H1 (cell line): ENCODE data around the gene VDR. TPM values are rescaled to one million over a fixed set of nuclear protein-coding genes. Genes with fewer than 3 reads are reported as not detected.

Experiments
- CTCF ChIA-PET: fragments of 300-600 bp; sonication (Branson Sonifier 250); formaldehyde crosslinking; loops from one replicate; lab custom pipeline; 2021; ENCODE audit not compliant: partially characterized antibody; lab: Charles Lee
- POLR2A ChIA-PET: fragments of 300-600 bp; sonication (Branson Sonifier 250); formaldehyde crosslinking; loops from one replicate; lab custom pipeline; 2021; ENCODE audit warnings: inconsistent platforms; ENCODE audit not compliant: partially characterized antibody; lab: Charles Lee
- DNase-seq, 2 experiments: peaks; one replicate each; pipeline versions ENCODE4 v3.0.0 to v3.0.0-alpha.2; 2010 to 2022; ENCODE audit warnings: low spot score in 2 of 2, low read depth in 1 of 2, mixed read lengths in 1 of 2
- FAIRE-seq: peaks from 2 replicates; lab custom pipeline; 2011; peaks lifted over from hg19 to GRCh38; lab: Jason Lieb, UNC
- H2AFZ ChIP-seq: 2 replicates; pipeline ENCODE4 v1.8.1; 2012; ENCODE audit warnings: low read length, inconsistent platforms
- H2AK5ac ChIP-seq: 2 replicates; pipeline ENCODE4 v1.6.1; 2013; ENCODE audit warnings: low read depth, low read length
- H2BK120ac ChIP-seq: replicated peaks from 2 replicates; pipeline ENCODE3; 2013; ENCODE audit warnings: low read depth, low read length, inconsistent platforms
- H2BK12ac ChIP-seq: 2 replicates; pipeline ENCODE4 v1.6.1; 2013; ENCODE audit warnings: low read depth, low read length
- H2BK15ac ChIP-seq: 2 replicates; pipeline ENCODE4 v1.6.1; 2013; ENCODE audit warnings: low read length
- H2BK20ac ChIP-seq: 2 replicates; pipeline ENCODE4 v1.6.1; 2013; ENCODE audit warnings: low read length
- H2BK5ac ChIP-seq: 2 replicates; pipeline ENCODE4 v1.6.1; 2013; ENCODE audit warnings: low read depth, low read length
- H3K14ac ChIP-seq: 2 replicates; pipeline ENCODE4 v1.6.1; 2013; ENCODE audit warnings: inconsistent platforms; ENCODE audit not compliant: insufficient read length
- H3K18ac ChIP-seq: 2 replicates; pipeline ENCODE4 v1.6.1; 2013; ENCODE audit warnings: low read length; ENCODE audit errors: extremely low read depth
- H3K23ac ChIP-seq: 2 replicates; pipeline ENCODE4 v1.6.1; 2013; ENCODE audit warnings: inconsistent platforms; ENCODE audit not compliant: insufficient read length
- H3K23me2 ChIP-seq: 2 replicates; pipeline ENCODE4 v1.6.1; 2013; ENCODE audit warnings: low read depth, low read length
- H3K27ac ChIP-seq: 2 replicates; pipeline ENCODE4 v1.6.1; 2011; ENCODE audit warnings: low read depth, low read length, inconsistent platforms
- H3K27me3 ChIP-seq, 4 experiments: replicated peaks in 1 of 4; 1 replicate in 1 of 4; 2 replicates in 3 of 4; pipeline versions ENCODE4 v1.6.1 to v1.8.1; 2011 to 2013; ENCODE audit warnings: low read length in 3 of 4, mild to moderate bottlenecking in 3 of 4, inconsistent platforms in 2 of 4, mixed read lengths in 2 of 4, moderate library complexity in 1 of 4; ENCODE audit not compliant: control insufficient read depth in 3 of 4, insufficient read depth in 3 of 4; ENCODE audit errors: extremely low read depth in 1 of 4
- H3K36me3 ChIP-seq, 4 experiments: 2 replicates each; pipeline versions ENCODE4 v1.6.1 to v1.8.1; 2011 to 2013; ENCODE audit warnings: mild to moderate bottlenecking in 4 of 4, low read length in 3 of 4, moderate library complexity in 2 of 4, control low read depth in 1 of 4, inconsistent platforms in 1 of 4; ENCODE audit not compliant: insufficient read depth in 4 of 4, control insufficient read depth in 2 of 4
- H3K4ac ChIP-seq: replicated peaks from 2 replicates; pipeline ENCODE3; 2013; ENCODE audit warnings: low read length, low read depth, mixed read lengths, inconsistent platforms; ENCODE audit not compliant: insufficient read length
- H3K4me1 ChIP-seq, 4 experiments: replicated peaks in 1 of 4; 1 replicate in 1 of 4; 2 replicates in 3 of 4; pipeline versions ENCODE4 v1.6.1 to v1.8.1; 2011 to 2013; ENCODE audit warnings: low read length in 3 of 4, inconsistent platforms in 2 of 4, mixed read lengths in 1 of 4; ENCODE audit not compliant: insufficient read depth in 4 of 4, control insufficient read depth in 3 of 4
- H3K4me2 ChIP-seq, 2 experiments: 2 replicates each; pipeline versions ENCODE4 v1.6.1 to v1.8.1; 2011 to 2013; ENCODE audit warnings: low read depth in 2 of 2, low read length in 2 of 2, control low read depth in 1 of 2, inconsistent platforms in 1 of 2, mild to moderate bottlenecking in 1 of 2; ENCODE audit not compliant: insufficient read depth in 1 of 2
- H3K4me3 ChIP-seq, 4 experiments: fragments of 200-600, 300-600 bp in 1 of 4; sonication (generic), shearing (Covaris generic), sonication (Bioruptor Twin) in 1 of 4; 2 replicates each; pipeline versions ENCODE4 v1.5.1 to v1.8.1; 2011 to 2016; ENCODE audit warnings: low read length in 4 of 4, low read depth in 3 of 4, control low read depth in 2 of 4, inconsistent platforms in 2 of 4, mild to moderate bottlenecking in 2 of 4, mixed read lengths in 1 of 4, moderate library complexity in 1 of 4; ENCODE audit not compliant: insufficient read depth in 2 of 4; ENCODE audit errors: extremely low read depth in 1 of 4
- H3K56ac ChIP-seq: replicated peaks from 2 replicates; pipeline ENCODE3; 2013; ENCODE audit warnings: low read depth, mild to moderate bottlenecking, mixed read lengths, low read length, inconsistent platforms; ENCODE audit not compliant: insufficient read length
- H3K79me1 ChIP-seq: 2 replicates; pipeline ENCODE4 v1.6.1; 2013; ENCODE audit warnings: low read depth, low read length, control low read depth
- H3K79me2 ChIP-seq, 2 experiments: 2 replicates each; pipeline versions ENCODE4 v1.6.1 to v1.8.1; 2012 to 2013; ENCODE audit warnings: low read length in 2 of 2, mild to moderate bottlenecking in 2 of 2, inconsistent platforms in 1 of 2; ENCODE audit not compliant: insufficient read depth in 2 of 2, control insufficient read depth in 1 of 2
- H3K9ac ChIP-seq, 4 experiments: replicated peaks in 1 of 4; 1 replicate in 1 of 4; 2 replicates in 3 of 4; pipeline versions ENCODE4 v1.6.1 to v1.8.1; 2011 to 2013; ENCODE audit warnings: low read depth in 3 of 4, low read length in 3 of 4, control low read depth in 2 of 4, mild to moderate bottlenecking in 2 of 4, moderate library complexity in 2 of 4, inconsistent platforms in 1 of 4; ENCODE audit errors: extremely low read depth in 1 of 4
- H3K9me3 ChIP-seq, 2 experiments: 2 replicates each; pipeline versions ENCODE4 v1.6.1 to v1.8.1; 2012 to 2013; ENCODE audit warnings: mild to moderate bottlenecking in 2 of 2, moderate library complexity in 2 of 2, control low read depth in 1 of 2, inconsistent platforms in 1 of 2, low read depth in 1 of 2, low read length in 1 of 2, mixed read lengths in 1 of 2; ENCODE audit not compliant: insufficient read depth in 2 of 2
- H4K20me1 ChIP-seq, 2 experiments: replicated peaks in 1 of 2; 2 replicates each; pipeline versions ENCODE3 to v1.8.1; 2011 to 2013; ENCODE audit warnings: inconsistent platforms in 2 of 2, low read length in 2 of 2, mild to moderate bottlenecking in 1 of 2; ENCODE audit not compliant: insufficient read depth in 2 of 2, control insufficient read depth in 1 of 2
- H4K5ac ChIP-seq: 2 replicates; pipeline ENCODE4 v1.6.1; 2013; ENCODE audit warnings: low read length, low read depth, mixed read lengths, inconsistent platforms; ENCODE audit not compliant: insufficient read length
- H4K8ac ChIP-seq: 2 replicates; pipeline ENCODE4 v1.8.0; 2013; ENCODE audit warnings: mild to moderate bottlenecking, moderate library complexity, low read length, inconsistent platforms; ENCODE audit not compliant: insufficient read depth; ENCODE audit errors: extremely low read depth
- H4K91ac ChIP-seq: replicated peaks from 2 replicates; pipeline ENCODE3; 2013; ENCODE audit warnings: low read length, mixed read lengths, inconsistent platforms; ENCODE audit not compliant: insufficient read length
- CBX8 ChIP-seq: fragments of 300-800, 300-1000 bp; sonication (generic); IDR thresholded peaks from 2 replicates; pipeline ENCODE4 v1.7.1; 2016; ENCODE audit warnings: low read depth, low read length, borderline replicate concordance
- CEBPB ChIP-seq: IDR thresholded peaks from 2 replicates; pipeline ENCODE4 v1.6.1; 2012; ENCODE audit warnings: low read depth, low read length
- CHD2 ChIP-seq: IDR thresholded peaks from 2 replicates; pipeline ENCODE4 v1.6.1; 2012; ENCODE audit warnings: low read length, improper control_type of control experiment
- EZH2 ChIP-seq: fragments of 200-600 bp; sonication (generic); IDR thresholded peaks from 2 replicates; pipeline ENCODE4 v1.7.1; 2012; ENCODE audit warnings: low read depth, mild to moderate bottlenecking, moderate library complexity, low read length, inconsistent platforms; ENCODE audit not compliant: severe bottlenecking
- HDAC6 ChIP-seq: IDR thresholded peaks from one replicate; pipeline ENCODE4 v1.7.1; 2012; ENCODE audit warnings: low read depth, mild to moderate bottlenecking, inconsistent platforms, low read length, moderate library complexity
- YY1 ChIP-seq: IDR thresholded peaks from 2 replicates; pipeline ENCODE4 v1.6.1; 2011; ENCODE audit warnings: low read depth, mild to moderate bottlenecking, low read length
- WGBS, 2 experiments: shearing (Covaris generic) in 1 of 2; methylation state at CpG; one replicate each; pipeline versions ENCODE4 v1.1.6 to v1.1.7; 2013 to 2015; ENCODE audit warnings: low lambda C conversion rate in 2 of 2, mixed read lengths in 2 of 2, inconsistent platforms in 1 of 2, low coverage in 1 of 2, missing lambda C conversion rate in 1 of 2; ENCODE audit not compliant: insufficient replicate concordance in 2 of 2, insufficient coverage in 1 of 2, insufficient read length in 1 of 2; ENCODE audit errors: extremely low coverage in 1 of 2, missing lambda C conversion rate in 1 of 2; 5-methylcytosine and 5-hydroxymethylcytosine counted together
- polyA plus RNA-seq, 7 experiments: library from polyadenylated mRNA; depleted of rRNA in 3 of 7; stranded (reverse) in 5 of 7; unstranded in 2 of 7; fragments of >200 nt in 5 of 7; fragments of 200-250 nt in 2 of 7; gene quantifications; 1 replicate in 5 of 7; 2 replicates in 1 of 7; 4 replicates in 1 of 7; pipeline versions ENCODE4 v1.2.1 to v1.2.3, GENCODE V29; 2011 to 2013; ENCODE audit warnings: missing spikeins in 2 of 7, mixed read lengths in 2 of 7
- total RNA-seq: library from RNA; stranded (reverse); fragmentation: NEBNext Ultra II Directional; extraction: Animal tissue kit (Norgen Biotek cat#: 25700); gene quantifications from 2 replicates; pipeline ENCODE4 v1.2.1, GENCODE V29; 2021

The VDR gene
- total and polyA plus RNA-seq, 2 of the 8 experiments (the other 6 are each of a cell fraction or from before 2014, with no cell fraction given): 0.44 to 0.65 TPM

- Histone ChIP-seq H4K20me1 (peaks cover 5 to 22% of the 10 kb centered on the region in 2 experiments), H2BK15ac (no peak overlapping the region; the same call in 1 of the 2 replicates), H2BK120ac (no peak overlapping the region), H3K9ac (no peak overlapping the region), H4K8ac (peak overlapping the region; percentile 54), H3K4me3 (peak overlapping the region in 1 of 4 experiments; percentile 55; a peak in 2 of 8 replicates), H2BK12ac (no peak overlapping the region), H3K9me3 (no peaks in the 10 kb centered on the region), H3K79me1 (peaks cover 12% of the 10 kb centered on the region), H3K4me1 (peaks cover 28 to 65% (median 51%) of the 10 kb centered on the region in 4 experiments), H3K23me2 (peaks cover 3% of the 10 kb centered on the region), H3K23ac (no peak overlapping the region), H2AK5ac (no peak overlapping the region), H2BK20ac (no peak overlapping the region), H3K79me2 (peaks cover 4 to 84% of the 10 kb centered on the region in 2 experiments; a peak in 3 of 4 replicates), H2AFZ (no peak overlapping the region), H3K56ac (no peak overlapping the region), H3K4me2 (peak overlapping the region; percentile 71 to 76; a peak in 3 of 4 replicates), H3K18ac (peak overlapping the region; percentile 21; the same call in 1 of the 2 replicates), H3K27me3 (no peaks in the 10 kb centered on the region), H4K5ac (no peak overlapping the region), H3K4ac (peak overlapping the region; percentile 88), H3K36me3 (no peaks in the 10 kb centered on the region), H3K14ac (no peak overlapping the region), H3K27ac (peak overlapping the region; percentile 49; the same call in 1 of the 2 replicates), H4K91ac (peak overlapping the region; percentile 55), H2BK5ac (0 out of 2 replicates have a peak overlapping the region, but pooled peaks have one; percentile 22)
- ChIA-PET POLR2A (interaction anchor here (1.4 to 29.3 kb wide), 9 partner anchors 7 to 190 kb away, joined by 3 to 480 read pairs (median 11); partner anchors contain the start of gene HDAC7), CTCF (interaction anchor here (1.5 to 58.8 kb wide), 9 partner anchors 8 to 97 kb away, joined by 4 to 2001 read pairs (median 35); partner anchors contain the start of gene HDAC7)
- TF ChIP-seq CEBPB (no peak), YY1 (no peak), CHD2 (no peak), CBX8 (no peak), HDAC6 (no peak), EZH2 (no peak)
- DNase-seq (no peak), FAIRE-seq (no peak)
- WGBS, 2 experiments: 90% methylated on average over 14 of the region's 14 CpGs; no CpG with 5 or more reads in 1 of the 2 experiments
Measured at GRCh38 chr12:47811581-47812484, 93.0 kb downstream of the VDR start.
